ENCODE data around the gene APOL2.
A peak's percentile ranks its signal among the peaks of the same experiment; 100 is the strongest.

DNA sequence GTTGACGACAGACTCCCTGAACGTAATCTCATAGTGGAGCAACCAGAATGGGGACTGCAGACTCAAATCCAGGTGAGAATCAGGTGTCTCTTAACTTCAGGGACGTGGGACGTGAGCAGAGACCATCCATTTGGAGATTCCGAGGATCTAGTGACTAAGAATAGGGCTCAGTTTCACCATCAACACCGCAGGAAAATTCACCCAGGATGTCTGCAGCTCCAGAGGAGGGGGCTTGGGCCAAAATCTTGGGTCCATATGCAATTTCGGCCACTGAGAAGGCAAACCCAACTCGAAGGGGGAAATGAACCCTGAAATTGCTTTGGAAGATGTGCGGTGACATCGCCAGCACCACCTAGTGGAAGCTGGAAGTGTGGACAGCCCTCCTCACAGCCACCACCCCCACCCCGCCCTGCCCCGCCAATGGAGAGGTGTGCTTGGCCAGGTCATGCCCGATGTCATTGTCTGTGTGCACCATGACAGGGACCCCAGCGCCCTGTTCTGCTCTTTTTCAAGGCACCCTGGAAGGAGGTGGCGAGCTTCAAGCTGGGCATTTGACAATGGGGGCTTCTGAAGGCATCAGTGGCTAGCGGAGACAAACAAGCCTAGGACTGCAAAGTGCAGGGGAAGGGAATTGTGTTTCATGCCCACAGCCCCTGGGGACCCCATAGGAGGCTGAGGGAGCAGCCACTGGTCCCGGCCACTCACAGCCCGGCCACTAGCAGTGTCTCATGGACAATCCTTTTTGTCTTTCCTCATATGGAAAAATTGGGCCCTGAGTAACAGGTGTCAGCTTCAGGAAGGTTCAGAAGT, 38.4 kb upstream of the APOL2 start:
- no peak for TF ChIP-seq POLR2A (IDR thresholded peaks at IDR 0.05; ENCODE audit: low read depth, low read length)
- no peak for TF ChIP-seq POLR2AphosphoS5 (IDR thresholded peaks at IDR 0.05; ENCODE audit: low read depth, low read length)
- TF ChIP-seq TAF1 (IDR thresholded peaks at IDR 0.05; ENCODE audit: low read depth, low read length): no peak
- TF ChIP-seq SPI1 (IDR thresholded peaks at IDR 0.05; ENCODE audit: low read depth, low read length): peak; percentile 42
